Endometrial microvascular endothelial cells (primary cell): ENCODE data around the gene MEAK7. TPM values are rescaled to one million over a fixed set of nuclear protein-coding genes. Genes with fewer than 3 reads are reported as not detected.

ENCODE experiments used
- in situ Hi-C: cut with HindIII; loops from 2 replicates; pipeline ENCODE4 v1.10.0; 2017; ENCODE audit warnings: low sequenced_read_pairs, low pct_unique_long_range_greater_than_20kb; ENCODE audit errors: inconsistent ontology term
- total RNA-seq: library from RNA; depleted of rRNA; stranded (reverse); fragments of >200 nt; gene quantifications from one replicate; pipeline ENCODE4 v1.2.3, GENCODE V29; 2015; ENCODE audit errors: inconsistent ontology term

The MEAK7 gene, protein sequence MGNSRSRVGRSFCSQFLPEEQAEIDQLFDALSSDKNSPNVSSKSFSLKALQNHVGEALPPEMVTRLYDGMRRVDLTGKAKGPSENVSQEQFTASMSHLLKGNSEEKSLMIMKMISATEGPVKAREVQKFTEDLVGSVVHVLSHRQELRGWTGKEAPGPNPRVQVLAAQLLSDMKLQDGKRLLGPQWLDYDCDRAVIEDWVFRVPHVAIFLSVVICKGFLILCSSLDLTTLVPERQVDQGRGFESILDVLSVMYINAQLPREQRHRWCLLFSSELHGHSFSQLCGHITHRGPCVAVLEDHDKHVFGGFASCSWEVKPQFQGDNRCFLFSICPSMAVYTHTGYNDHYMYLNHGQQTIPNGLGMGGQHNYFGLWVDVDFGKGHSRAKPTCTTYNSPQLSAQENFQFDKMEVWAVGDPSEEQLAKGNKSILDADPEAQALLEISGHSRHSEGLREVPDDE
- 26.3 TPM for total RNA-seq

DNA sequence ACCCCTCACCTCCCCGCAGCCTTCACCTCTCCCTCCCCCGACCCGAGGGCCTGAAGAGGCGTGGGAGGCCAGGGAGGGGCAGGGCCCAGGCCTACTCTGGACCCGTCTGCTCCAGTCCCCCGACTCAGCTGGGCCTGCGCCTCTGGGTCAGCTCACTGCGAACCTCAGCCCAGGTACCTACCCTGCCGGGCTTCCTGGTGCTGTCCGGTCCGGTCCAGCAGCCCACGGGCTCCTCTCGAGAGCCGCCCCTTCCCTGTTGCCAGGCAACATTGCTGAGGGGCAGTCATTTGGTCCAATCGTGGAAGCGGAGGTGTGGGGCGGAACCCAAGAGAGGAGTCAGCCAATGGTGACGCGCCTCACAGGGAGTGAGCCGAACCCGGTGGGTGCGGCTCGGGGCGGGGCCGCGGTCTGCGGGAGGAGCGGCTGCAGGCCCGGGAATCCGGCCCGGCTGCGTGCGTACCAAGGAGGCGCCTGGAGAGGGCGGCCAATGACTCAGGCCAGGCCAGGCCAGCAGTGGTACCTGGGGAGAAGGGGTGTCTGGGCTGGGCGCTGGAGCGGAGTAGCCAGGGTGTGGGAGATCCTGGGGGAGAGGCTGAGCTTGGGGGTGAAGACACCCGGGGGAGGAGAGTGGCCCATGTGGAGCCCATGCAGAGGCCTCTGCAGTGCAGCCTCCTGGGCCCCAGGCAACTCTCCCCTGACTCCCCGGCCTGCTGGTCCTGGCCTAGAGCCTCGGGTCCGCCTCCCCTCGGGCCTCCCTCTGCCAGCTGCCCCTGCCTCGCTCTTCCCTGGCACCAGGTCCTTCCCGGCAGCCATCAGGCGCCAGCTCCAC lies at the start of gene MEAK7:
Gene MEAK7 (minus strand): TSS at position 240 of the 829 bp plus-strand sequence. CDS start 6,573 bp downstream, outside the sequence.
- in situ Hi-C loops, result no loop called here

DNA sequence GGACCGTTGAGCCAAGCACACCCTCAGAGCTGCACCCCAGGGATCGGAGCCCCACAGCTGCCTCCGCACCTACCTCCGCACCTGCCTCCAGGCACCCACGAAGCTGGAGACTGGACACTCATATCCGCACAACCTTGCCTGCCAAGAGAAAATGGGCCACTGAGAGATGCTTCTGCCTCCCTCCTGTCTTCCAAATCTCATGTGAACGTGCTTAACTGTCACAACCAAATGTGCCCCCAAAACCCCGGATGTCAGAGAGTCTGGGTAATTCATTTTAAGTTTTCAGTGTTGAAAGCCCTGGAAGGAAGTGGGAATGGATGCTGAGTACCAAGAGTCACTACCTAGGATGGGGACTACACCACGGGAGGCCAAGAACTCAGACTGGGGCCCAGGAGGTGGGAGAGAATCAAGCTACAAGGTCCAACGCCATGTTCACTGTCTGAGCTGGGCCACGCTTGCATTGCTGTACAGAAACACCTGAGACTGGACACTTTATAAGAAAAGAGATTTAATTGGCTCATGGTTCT lies 49.5 kb upstream of the MEAK7 start:
- in situ Hi-C loops, result no loop called here

DNA sequence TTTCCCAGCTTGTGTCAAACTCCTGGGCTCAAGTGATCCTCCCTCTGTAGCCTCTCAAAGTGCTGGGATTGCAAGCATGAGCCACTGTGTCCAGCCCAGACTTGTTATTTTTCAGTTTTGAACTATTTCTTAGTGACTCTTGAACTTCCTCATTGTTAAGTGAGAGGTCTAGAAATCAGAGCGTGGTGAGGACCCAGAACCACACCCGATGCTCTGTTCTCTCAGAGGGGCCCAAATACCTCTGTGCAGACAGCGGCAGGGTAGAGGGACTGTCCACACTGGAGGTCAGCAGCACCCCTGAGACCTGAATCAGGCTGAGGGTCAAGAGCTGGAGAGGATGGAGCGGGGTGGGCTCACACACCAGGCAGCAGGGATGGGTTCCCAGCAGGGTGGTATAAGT lies 47.7 kb upstream of the MEAK7 start:
- in situ Hi-C loops, result no loop called here

DNA sequence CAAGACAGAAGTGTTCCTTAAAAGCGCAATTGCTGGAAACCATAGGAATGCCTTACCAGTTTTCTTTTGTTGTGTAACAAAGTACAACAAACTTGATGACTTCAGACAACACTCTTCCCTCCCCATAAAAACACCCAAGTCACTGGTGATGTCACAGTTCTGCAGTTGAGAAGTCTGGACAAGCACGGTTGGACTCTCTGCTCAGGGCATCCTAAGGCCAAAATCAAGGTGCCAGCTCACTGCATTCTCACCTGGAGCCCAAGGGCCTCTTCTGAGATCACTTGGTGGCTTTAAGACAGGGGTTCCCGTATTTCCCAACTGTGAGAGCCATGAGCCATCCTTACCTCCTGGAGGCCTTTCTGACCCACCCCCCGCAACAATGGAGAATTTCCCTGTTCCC lies 45.6 kb upstream of the MEAK7 start:
- in situ Hi-C loops, result no loop called here

DNA sequence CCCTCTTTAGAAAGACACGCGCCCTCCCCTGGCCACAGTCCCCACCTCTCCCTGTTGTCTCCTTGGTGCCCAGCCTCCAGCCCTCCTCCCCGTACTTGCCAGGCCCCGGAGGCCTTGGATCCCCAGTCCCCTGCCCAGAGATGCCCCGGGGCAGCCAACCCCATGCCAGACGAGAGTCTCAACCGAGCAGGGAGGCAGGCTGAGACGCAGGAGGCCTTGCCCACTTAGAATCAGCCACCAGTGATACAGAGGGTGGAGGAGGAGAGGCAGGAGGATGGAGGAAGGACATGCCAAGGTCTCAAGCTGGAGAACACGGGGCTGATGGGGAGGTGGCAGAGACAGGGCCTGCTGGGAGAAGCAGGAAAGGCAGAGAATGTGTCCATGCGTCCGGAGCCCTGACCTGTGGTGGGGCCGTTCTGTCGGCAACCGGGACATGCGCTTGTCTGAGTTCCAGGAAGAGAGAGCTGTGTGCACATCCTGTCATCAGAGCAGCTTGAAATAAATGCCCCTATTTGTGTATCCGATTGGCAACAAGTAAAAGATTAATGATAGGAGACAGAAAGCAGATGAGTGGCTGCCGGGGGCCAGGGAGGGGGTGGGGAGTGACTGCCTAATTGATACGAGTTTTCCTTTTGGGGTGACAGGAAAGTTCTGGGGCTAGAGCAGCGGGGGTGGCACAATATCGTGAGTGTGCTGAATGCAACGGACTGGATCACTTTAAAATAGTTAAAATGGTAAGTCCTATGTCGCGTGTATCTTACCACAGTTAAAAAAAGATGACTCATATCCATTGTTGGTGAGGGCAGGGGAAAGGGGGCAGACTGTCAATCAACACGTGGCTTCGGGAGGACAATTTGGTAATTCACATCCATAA lies 44.7 kb upstream of the MEAK7 start:
- in situ Hi-C loops, result no loop called here

DNA sequence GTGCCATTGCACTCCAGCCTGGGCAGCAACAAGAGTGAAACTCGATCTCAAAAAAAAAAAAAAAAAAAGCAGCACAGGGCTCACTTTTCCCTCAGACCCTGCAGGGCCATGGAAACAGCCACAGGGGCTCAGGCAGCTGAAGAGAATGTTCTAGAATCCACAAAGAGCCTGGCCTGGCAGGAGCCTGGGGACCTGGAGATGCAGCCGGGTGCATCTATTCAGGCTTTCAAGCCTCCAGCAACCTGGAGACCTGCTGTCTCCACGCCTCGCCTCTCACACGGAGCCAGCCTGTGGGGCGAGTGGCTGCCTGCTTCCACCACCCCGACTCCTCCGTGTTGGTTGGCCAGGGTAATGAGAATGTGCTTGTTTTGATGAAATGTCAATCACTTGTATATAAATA lies 44.0 kb upstream of the MEAK7 start:
- in situ Hi-C loops, result no loop called here

DNA sequence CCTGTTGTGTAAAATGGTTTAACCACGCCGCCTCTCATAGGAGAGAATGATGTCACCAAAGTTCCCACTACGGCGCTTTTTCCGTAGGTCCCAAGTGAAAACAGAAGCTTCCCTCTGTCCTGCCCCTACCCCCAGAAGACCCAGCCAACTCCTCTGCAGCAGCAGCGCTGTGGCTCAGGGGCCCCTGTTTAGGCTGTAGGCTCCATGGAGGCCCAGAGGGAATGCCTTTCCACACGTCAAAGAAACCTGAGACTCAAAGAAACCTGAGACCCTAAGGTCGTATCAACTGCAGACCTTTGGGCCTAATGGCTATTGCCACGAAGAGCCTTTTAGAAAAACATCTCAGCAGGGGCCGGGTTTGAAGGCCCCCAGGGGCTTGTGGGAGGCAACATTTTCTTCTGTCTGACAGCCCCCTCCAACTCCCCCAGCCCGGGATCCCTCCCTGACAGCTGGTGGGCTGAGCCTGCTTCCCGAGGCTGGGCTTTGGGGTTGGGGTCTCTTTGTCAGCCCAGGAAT lies 43.1 kb upstream of the MEAK7 start:
- in situ Hi-C loops, result no loop called here

DNA sequence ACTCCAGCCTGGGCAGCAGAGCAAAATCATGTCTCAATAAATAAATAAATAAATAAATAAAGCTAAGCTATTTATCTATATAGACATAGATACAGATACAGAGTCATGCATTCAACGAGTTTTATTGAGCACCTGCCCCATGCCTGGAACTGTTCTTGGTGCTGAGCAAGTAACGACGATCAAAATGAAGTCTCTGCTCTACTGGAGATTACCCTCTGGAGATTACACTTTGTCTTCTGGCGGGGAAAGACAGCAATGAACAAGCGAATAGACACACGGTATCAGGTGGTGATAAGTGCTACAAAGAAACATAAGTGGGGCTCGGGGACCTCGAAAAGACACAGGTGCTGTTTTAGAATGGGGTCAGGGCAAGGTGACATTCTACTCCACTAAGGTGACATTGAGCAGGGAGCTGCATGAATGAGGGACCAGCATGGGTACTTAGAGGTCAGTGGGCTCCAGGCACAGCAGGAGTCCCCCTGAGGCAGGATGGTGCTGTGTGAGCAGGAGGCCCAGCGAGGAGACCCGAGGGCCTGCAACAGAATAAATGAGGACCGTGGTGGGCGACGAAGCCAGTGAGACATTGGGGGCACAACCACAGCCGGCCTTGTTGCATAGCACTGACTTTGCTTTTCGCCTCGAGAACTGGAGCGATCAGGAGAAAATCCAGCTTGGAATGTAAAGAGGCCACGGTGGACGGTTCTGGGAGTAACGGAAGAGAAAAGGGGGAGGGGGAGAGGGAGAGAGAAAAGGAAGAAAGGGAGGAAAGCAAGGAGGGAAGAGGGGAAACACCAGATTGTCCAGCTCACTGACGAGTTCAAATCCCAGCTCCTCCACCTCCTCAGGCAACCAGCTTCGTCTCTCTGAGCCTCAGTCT lies 42.4 kb upstream of the MEAK7 start:
- in situ Hi-C loops, result no loop called here

DNA sequence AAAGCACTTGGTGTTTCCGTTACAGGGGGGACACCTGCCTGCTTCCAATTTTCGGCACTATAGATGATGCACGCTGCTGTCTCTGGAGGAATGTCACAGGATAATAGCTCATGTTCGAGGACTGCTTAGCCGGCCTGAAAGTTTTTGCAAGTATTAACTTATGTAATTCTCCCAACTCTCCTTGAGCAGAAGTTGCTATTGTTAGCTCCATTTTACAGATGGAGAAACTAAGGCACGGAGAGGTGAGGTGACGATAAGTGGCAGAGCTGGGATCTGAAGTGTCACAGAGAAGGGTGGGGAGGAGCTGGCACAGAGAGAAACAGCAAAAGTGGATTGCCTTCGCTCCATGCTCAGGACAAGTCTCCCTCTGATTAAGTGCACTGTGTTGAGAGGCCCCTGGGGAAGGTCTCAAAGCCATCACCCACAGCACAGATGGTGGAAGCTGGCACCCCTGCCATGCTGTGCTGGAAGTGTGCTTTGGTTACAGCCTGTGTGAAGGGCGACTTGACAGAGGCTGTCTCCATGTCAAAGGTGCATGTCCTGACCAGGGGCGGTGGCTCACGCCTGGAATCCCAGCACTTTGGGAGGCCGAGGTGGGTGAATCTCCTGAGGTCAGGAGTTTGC lies 40.8 kb upstream of the MEAK7 start:
- in situ Hi-C loops, result no loop called here

DNA sequence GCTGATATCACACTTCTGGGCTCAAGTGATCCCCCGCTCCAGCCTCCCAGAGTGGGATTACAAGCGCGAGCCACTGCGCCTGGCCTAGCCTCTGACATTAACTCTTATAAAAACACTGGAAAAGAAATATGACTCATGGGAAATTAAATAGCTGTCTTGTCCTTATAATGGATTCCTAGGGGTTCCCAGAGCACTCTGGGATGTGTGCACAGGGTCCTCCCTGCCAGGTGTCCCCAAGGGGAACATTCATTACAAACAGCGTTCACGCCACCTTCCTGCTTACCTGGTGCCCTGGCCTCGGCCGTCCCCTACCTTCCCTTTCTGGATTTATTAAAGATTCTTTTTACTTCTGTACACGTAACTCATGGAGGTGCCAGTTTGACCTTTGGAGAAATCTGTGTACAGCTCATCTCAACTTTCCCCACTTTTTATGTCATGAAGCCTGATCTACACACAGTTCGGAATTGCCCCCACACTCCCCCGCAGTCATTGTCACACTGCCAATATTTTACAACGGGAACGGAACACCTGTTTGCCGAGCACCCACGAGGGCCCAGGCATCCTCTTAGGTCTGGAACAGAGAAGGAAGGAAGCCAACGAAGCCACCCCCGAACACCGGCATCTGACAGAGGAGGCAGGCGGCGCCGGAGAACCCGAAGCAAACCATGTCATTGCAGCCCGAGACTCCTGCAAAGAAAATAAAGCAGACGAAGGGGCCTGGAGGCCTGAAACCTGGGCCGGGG lies 39.7 kb upstream of the MEAK7 start:
- in situ Hi-C loops, result no loop called here

DNA sequence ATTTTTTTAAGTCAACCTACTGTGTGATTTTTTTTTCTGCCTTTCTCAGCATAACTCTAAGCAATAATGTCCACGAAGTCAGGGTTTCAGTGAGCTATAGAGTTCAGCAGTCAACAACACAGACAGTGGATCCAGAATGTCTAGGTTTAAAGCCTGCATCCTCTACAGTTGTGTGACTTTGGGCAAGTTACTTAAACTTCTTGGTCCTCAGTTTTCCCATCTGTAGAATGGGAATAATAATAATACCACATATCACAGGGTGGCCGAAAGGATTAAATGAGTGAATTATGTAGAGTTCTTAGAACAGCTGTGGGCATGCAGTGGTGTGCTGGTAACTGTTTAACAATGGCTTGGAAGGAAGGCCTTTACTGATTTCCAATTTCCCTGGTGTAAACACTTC lies 38.8 kb upstream of the MEAK7 start:
- in situ Hi-C loops, result no loop called here

DNA sequence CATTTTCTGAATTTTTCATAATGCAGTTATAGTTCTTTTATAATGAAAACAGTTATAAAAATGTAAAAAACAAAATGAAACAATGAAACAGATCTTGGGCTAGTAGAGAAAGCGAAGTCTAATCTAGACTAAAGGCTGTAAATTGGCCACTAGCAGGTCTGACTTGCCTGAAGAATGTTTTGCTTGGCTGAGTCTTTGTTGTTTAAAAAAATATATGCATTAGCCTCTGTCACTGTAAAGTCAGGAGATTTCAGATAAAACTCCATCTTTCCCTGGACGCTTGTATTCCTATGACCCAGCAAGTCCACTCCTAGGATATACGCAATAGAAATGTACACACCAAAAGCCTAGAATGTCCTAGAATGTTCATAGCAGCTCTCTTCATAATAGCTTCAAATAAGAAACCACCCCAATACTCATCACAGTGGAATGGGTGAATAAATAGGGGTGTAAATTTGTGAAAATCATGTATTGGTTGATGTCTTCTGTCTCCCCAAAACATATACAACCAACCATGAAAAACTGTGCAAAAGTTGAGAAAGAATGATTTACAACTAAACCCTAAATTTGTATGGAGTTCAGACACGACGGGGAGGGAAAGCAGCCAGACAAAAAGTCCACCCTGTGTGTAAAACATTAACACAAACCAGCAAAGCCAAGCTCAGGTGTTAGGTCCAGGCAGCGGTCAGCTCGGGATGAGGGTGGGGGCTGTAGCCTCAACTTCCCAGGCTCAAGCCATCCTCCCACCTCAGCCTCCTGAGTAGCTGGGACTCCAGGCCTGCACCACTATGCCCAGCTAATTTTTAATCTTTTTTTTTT lies 37.7 kb upstream of the MEAK7 start:
- in situ Hi-C loops, result no loop called here

DNA sequence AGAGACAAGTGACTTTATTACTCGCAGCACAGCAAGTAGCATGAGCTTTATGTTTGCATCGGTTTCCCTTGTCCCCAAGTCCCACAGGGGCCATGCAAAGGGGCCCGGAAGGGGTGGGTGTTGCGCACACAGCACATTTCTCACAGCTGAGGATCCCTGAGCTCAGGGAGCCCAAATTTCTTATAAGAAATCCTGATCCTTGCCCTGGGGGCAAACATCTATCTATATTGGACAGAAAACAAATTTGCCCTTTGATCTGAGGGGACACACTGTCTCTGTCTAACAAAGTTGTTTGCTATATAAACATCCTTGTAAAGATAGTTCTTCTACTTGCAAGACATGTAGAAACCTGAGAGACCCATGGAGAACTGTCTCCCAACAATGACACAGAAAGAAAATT lies 35.7 kb upstream of the MEAK7 start:
- in situ Hi-C loops, result no loop called here

DNA sequence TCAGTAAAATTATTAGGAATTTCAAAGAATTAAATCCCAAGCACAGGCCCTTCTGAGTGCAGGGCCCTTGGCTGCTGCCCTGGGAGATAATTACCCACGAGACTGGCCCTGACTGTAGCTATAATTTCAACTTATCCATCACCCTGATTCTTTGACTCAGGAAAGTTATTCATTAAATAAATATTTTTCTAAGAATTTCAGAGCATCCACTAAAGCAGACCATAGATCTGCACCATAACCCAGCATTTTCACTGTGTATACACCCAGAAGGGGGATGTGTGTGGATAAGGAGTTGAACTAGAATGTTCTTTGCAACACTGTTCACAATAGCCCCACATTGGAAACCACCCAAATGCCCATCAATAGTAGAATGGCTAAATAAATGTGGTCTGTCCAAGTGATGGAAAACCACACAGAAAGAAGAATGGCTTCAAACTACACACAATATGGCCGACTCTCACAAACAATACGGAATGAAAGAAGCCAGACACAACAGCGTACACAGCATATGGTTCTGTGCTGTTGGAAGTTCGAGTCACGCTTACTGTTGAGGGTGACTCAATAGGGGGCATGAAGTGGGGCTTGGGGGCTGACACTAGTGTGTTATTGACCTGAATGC lies 33.9 kb upstream of the MEAK7 start:
- in situ Hi-C loops, result no loop called here

DNA sequence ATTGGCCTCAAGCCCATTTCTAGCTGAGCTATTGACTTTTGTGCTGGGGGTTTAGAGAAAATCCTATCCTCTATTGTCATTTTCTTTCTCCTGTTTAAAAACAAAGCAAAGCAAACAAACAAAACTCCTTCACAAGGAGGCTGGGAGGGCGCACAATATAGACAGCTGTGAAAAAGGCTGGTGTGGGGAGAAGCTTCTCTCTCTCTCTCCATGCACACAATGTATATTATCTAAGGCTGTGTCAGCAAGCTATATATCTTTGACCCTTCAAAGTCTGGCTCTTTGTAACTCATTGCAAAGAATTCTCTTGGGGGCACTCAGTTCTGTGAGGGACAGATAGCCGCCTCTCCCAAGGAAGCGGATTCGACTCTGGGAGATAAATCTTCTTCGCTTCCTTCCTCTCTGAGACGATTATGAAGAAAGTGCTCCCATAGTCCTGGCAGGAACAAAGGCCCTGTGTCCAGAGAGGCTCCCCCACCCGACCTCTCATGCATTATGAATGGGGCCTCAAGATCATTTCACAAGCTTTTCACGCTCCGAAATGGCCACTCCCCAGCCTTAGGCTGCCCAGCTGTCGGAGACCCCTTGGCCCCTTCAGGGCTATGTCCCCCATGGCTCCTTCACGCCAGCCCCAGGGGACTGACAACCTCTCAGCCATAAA lies 33.2 kb upstream of the MEAK7 start:
- in situ Hi-C loops, result no loop called here
